A549 (cell line): ENCODE data around the gene KRT34. TPM values are rescaled to one million over a fixed set of nuclear protein-coding genes. Genes with fewer than 3 reads are reported as not detected.

ENCODE experiments used
- ATAC-seq, 2 experiments: fragments of 200-7000 bp in 1 of 2; fragments of >200 bp in 1 of 2; cut with Nextera tagmentation in 1 of 2; cut with Tn5 transposase in 1 of 2; 3 replicates each; pipeline versions ENCODE4 v1.8.0 to v1.9.1; 2018 to 2020; ENCODE audit warnings: mild to moderate bottlenecking in 1 of 2, moderate library complexity in 1 of 2
- CTCF ChIA-PET: fragments of 300-600 bp; sonication (Branson Sonifier 250); formaldehyde crosslinking; extraction: SDS; loops from one replicate; lab custom pipeline; 2021; ENCODE audit warnings: antibody characterized with exemption, inconsistent platforms; lab: Yijun Ruan, JAX
- POLR2A ChIA-PET: fragments of 350-600 bp; formaldehyde crosslinking; extraction: SDS; loops from one replicate; lab custom pipeline; 2021; ENCODE audit warnings: antibody characterized with exemption, inconsistent platforms; lab: Yijun Ruan, JAX
- DNase-seq, 2 experiments: peaks; one replicate each; pipeline versions ENCODE4 v3.0.0 to v3.0.0-alpha.2; 2011 to 2016; ENCODE audit warnings: low read depth in 1 of 2, low spot score in 1 of 2
- FAIRE-seq: peaks from 2 replicates; lab custom pipeline; 2011; peaks lifted over from hg19 to GRCh38; lab: Jason Lieb, UNC
- H3K27ac ChIP-seq, 2 experiments: fragments of >200 bp; sonication (Bioruptor Twin); formaldehyde crosslinking; 3 replicates each; pipeline ENCODE4 v1.5.1; 2016 to 2017
- H3K4me1 ChIP-seq: fragments of >200 bp; sonication (Bioruptor Twin); formaldehyde crosslinking; 3 replicates; pipeline ENCODE4 v1.6.1; 2016
- H3K4me2 ChIP-seq: fragments of >200 bp; sonication (Bioruptor Twin); formaldehyde crosslinking; 3 replicates; pipeline ENCODE4 v1.6.1; 2016
- H3K4me3 ChIP-seq: fragments of >200 bp; sonication (Bioruptor Twin); formaldehyde crosslinking; 3 replicates; pipeline ENCODE4 v1.5.1; 2016
- H3K9me3 ChIP-seq: fragments of >200 bp; sonication (Bioruptor Twin); formaldehyde crosslinking; 3 replicates; pipeline ENCODE4 v1.6.1; 2016
- CBX8 ChIP-seq: fragments of 200-600 bp; sonication (generic); IDR thresholded peaks from 2 replicates; pipeline ENCODE4 v1.6.1; 2016
- CHD4 ChIP-seq: fragments of 200-600 bp; sonication (generic); IDR thresholded peaks from 2 replicates; pipeline ENCODE4 v1.6.1; 2016; ENCODE audit warnings: antibody characterized with exemption, mild to moderate bottlenecking, borderline replicate concordance
- EHMT2 ChIP-seq: fragments of 200-600 bp; sonication (generic); IDR thresholded peaks from 2 replicates; pipeline ENCODE4 v1.6.1; 2016; ENCODE audit warnings: antibody characterized with exemption, low read depth, mild to moderate bottlenecking, moderate library complexity
- FOSB ChIP-seq: fragments of 250-450 bp; sonication (Bioruptor Pico); IDR thresholded peaks from 2 replicates; pipeline ENCODE4 v1.5.0; 2020; ENCODE audit warnings: mild to moderate bottlenecking, moderate library complexity
- FOXS1 ChIP-seq: fragments of 250-450 bp; sonication (Bioruptor Pico); IDR thresholded peaks from 2 replicates; pipeline ENCODE4 v1.5.0; 2020; ENCODE audit warnings: mild to moderate bottlenecking, moderate library complexity
- JUN ChIP-seq, 2 experiments: fragments of >200 bp; sonication (Bioruptor Twin); formaldehyde crosslinking; IDR thresholded peaks; 2 replicates in 1 of 2; 3 replicates in 1 of 2; pipeline ENCODE4 v1.6.1; 2016 to 2017
- JUNB ChIP-seq: fragments of >200 bp; sonication (Bioruptor Twin); formaldehyde crosslinking; IDR thresholded peaks from 2 replicates; pipeline ENCODE4 v1.6.1; 2016
- KDM1A ChIP-seq: fragments of 200-600 bp; sonication (generic); IDR thresholded peaks from 2 replicates; pipeline ENCODE4 v1.6.1; 2016; ENCODE audit warnings: low read depth, mild to moderate bottlenecking
- MAZ ChIP-seq: fragments of 150-350 bp; IDR thresholded peaks from 2 replicates; pipeline ENCODE4 v1.6.1; 2014; ENCODE audit warnings: antibody characterized with exemption, low read depth, low read length, borderline replicate concordance
- NFE2L2 ChIP-seq: fragments of 150-350 bp; conservative IDR thresholded peaks from 2 replicates; pipeline ENCODE4 v1.6.1; 2014; ENCODE audit warnings: low read length
- RAD21 ChIP-seq, 2 experiments: fragments of >200 bp in 1 of 2; sonication (Bioruptor Twin) in 1 of 2; formaldehyde crosslinking in 1 of 2; IDR thresholded peaks in 1 of 2; conservative IDR thresholded peaks in 1 of 2; 2 replicates in 1 of 2; 3 replicates in 1 of 2; pipeline ENCODE4 v1.6.1; 2012 to 2018; ENCODE audit warnings: inconsistent platforms in 1 of 2
- SREBF2 ChIP-seq: fragments of 450-650 bp; IDR thresholded peaks from 2 replicates; pipeline ENCODE4 v1.6.1; 2014; ENCODE audit warnings: mild to moderate bottlenecking, moderate library complexity
- WGBS: methylation state at CpG from one replicate; pipeline ENCODE4 v1.1.6; 2017; ENCODE audit errors: missing lambda C conversion rate; 5-methylcytosine and 5-hydroxymethylcytosine counted together
- polyA plus RNA-seq, 4 experiments: library from polyadenylated mRNA; depleted of rRNA in 3 of 4; stranded (reverse); fragments of >200 nt; fragmentation: RNase III in 1 of 4; extraction: RNeasy Plus Mini Kit Qiagen cat#74134 plus additional on column Dnase treatment in 1 of 4; gene quantifications; 2 replicates in 3 of 4; 3 replicates in 1 of 4; pipeline ENCODE4 v1.2.3, GENCODE V29; 2011 to 2017
- TF ChIP-seq, protein P1 (sequence below): fragments of >200 bp; sonication (Bioruptor Twin); formaldehyde crosslinking; IDR thresholded peaks from 3 replicates; pipeline ENCODE4 v1.6.1; 2016
- TF ChIP-seq, protein P2 (sequence below): fragments of >200 bp; sonication (Bioruptor Twin); formaldehyde crosslinking; IDR thresholded peaks from 2 replicates; pipeline ENCODE4 v1.6.1; 2016
- TF ChIP-seq, protein P3 (sequence below): fragments of 250-450 bp; sonication (Bioruptor Pico); IDR thresholded peaks from 2 replicates; pipeline ENCODE4 v1.5.0; 2020; ENCODE audit warnings: low read depth, mild to moderate bottlenecking, moderate library complexity
- TF ChIP-seq, protein P4 (sequence below): fragments of 250-450 bp; sonication (Bioruptor Pico); IDR thresholded peaks from 2 replicates; pipeline ENCODE4 v1.5.0; 2021; ENCODE audit warnings: mild to moderate bottlenecking, moderate library complexity, borderline replicate concordance
- TF ChIP-seq, protein P5 (sequence below): fragments of 450-650 bp; IDR thresholded peaks from 2 replicates; pipeline ENCODE4 v1.6.1; 2014; ENCODE audit warnings: antibody characterized with exemption

Gene KRT34
- polyA plus RNA-seq, 2 of the 4 experiments (the other 2 are of a cell fraction), result 0.09 to 0.23 TPM

DNA sequence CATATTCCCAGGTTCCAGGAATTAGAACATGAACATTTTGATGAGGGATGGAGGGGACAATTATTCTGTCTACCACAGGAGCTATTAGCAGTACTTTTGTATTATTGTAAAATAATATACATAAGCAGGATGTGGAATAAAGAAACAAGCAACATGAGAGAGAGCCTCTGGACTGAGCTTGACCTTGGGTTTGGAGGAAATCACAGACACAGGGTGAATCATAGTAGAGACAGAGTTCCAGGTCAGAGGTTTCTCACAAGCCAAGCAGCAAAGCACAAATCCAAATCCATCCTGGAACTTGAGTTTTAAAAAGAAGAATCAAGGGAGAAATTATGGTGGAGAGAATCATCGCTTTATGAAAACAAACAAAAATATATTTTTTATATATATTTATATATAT lies 10.2 kb upstream of the KRT34 start:
- no peak overlapping the region for H3K27ac ChIP-seq
- H3K4me1 ChIP-seq, result no peaks in the 10 kb centered on the region
- no peak for ATAC-seq
- H3K4me3 ChIP-seq, result no peak overlapping the region
- no peak for TF ChIP-seq EHMT2
- TF ChIP-seq, protein P1, sequence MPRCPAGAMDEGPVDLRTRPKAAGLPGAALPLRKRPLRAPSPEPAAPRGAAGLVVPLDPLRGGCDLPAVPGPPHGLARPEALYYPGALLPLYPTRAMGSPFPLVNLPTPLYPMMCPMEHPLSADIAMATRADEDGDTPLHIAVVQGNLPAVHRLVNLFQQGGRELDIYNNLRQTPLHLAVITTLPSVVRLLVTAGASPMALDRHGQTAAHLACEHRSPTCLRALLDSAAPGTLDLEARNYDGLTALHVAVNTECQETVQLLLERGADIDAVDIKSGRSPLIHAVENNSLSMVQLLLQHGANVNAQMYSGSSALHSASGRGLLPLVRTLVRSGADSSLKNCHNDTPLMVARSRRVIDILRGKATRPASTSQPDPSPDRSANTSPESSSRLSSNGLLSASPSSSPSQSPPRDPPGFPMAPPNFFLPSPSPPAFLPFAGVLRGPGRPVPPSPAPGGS, result no peak
- no peak overlapping the region for H3K4me2 ChIP-seq
- POLR2A ChIA-PET, result no interaction called here
- WGBS, result 91% methylated on average over 1 of the region's 1 CpG
- FAIRE-seq, result no peak
- CTCF ChIA-PET, result interaction anchor here (1.4 to 1.6 kb wide), 3 partner anchors 18 to 535 kb away, joined by 3 to 4 read pairs (median 4); no protein-coding TSS in a partner anchor
- no peak for DNase-seq
- H3K9me3 ChIP-seq, result 0 out of 3 replicates have a peak, but pooled peaks cover 5% of the 10 kb centered on the region

DNA sequence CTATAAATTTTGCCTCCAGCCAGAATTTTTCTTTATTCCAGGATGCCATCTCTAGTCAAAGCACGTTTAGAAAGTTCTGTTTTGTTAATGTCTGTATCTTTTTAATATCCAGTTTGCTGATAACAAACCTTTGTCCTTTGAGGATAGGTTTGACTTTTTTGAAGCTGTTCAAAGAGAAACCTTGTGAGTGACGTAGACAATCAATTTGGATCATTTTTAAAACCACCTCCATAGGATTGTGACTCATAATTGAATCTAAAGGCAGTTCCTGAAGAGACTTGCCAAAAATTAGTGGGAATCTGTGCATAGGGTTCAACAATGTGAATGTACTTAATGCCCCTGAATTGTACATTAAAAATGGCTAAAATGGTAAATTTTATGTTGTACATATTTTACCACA lies 9.4 kb upstream of the KRT34 start:
- H3K4me3 ChIP-seq, result no peak overlapping the region
- H3K4me2 ChIP-seq, result no peak overlapping the region
- CTCF ChIA-PET, result interaction anchor here (1.2 to 2.2 kb wide), 9 partner anchors 9 to 535 kb away, joined by 3 to 9 read pairs (median 4); partner anchors contain the start of gene KRT34
- no peak overlapping the region for H3K27ac ChIP-seq
- TF ChIP-seq FOSB (CRISPR knock-in tag), result no peak
- TF ChIP-seq, protein P2, sequence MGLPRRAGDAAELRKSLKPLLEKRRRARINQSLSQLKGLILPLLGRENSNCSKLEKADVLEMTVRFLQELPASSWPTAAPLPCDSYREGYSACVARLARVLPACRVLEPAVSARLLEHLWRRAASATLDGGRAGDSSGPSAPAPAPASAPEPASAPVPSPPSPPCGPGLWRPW, result no peak
- no peaks in the 10 kb centered on the region for H3K4me1 ChIP-seq
- ATAC-seq, result no peak
- DNase-seq, result no peak
- WGBS, result 51% methylated on average over 2 of the region's 2 CpGs
- FAIRE-seq, result no peak
- H3K9me3 ChIP-seq, result peaks cover 13% of the 10 kb centered on the region
- POLR2A ChIA-PET, result no interaction called here

DNA sequence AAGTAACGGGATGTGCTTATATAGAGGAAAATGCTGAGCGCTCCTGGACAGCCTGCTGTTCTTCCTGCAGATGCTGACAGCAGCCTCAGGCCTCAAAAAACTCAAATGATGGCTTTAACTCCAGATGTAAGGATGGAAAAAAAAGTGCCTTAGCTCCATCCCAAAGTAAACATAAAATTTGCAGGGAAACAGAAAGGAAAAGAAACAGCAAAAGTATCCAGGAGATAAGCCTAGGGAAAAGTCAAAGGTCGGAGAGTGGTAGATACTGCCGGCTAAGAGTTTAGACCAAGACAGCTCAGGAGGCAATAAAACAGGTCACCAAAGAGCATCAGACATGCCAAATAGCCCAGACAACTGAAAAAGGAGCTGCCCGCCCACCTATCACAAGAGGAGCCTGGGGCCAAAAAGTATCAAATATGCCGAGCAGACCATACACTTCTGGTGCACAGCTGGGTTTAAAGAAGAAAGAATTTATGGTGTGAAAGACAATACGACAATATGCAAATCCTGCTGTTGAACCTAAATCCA lies 8.4 kb upstream of the KRT34 start:
- H3K4me1 ChIP-seq, result no peaks in the 10 kb centered on the region
- no peak overlapping the region for H3K4me3 ChIP-seq
- H3K27ac ChIP-seq, result no peak overlapping the region
- ATAC-seq (no peak), FAIRE-seq (no peak), DNase-seq (no peak)
- H3K4me2 ChIP-seq, result no peak overlapping the region
- whole genome bisulfite sequencing, result 83% methylated on average over 7 of the region's 7 CpGs
- POLR2A ChIA-PET, result no interaction called here
- H3K9me3 ChIP-seq, result peaks cover 19% of the 10 kb centered on the region
- no peak for TF ChIP-seq JUN (IDR thresholded peaks at IDR 0.05)
- TF ChIP-seq, protein P3, sequence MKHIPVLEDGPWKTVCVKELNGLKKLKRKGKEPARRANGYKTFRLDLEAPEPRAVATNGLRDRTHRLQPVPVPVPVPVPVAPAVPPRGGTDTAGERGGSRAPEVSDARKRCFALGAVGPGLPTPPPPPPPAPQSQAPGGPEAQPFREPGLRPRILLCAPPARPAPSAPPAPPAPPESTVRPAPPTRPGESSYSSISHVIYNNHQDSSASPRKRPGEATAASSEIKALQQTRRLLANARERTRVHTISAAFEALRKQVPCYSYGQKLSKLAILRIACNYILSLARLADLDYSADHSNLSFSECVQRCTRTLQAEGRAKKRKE (CRISPR knock-in tag), result no peak
- TF ChIP-seq, protein P4, sequence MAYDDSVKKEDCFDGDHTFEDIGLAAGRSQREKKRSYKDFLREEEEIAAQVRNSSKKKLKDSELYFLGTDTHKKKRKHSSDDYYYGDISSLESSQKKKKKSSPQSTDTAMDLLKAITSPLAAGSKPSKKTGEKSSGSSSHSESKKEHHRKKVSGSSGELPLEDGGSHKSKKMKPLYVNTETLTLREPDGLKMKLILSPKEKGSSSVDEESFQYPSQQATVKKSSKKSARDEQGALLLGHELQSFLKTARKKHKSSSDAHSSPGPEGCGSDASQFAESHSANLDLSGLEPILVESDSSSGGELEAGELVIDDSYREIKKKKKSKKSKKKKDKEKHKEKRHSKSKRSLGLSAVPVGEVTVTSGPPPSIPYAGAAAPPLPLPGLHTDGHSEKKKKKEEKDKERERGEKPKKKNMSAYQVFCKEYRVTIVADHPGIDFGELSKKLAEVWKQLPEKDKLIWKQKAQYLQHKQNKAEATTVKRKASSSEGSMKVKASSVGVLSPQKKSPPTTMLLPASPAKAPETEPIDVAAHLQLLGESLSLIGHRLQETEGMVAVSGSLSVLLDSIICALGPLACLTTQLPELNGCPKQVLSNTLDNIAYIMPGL (CRISPR knock-in tag), result no peak
- TF ChIP-seq JUNB, result no peak
- no peak for TF ChIP-seq FOXS1 (CRISPR knock-in tag)
- TF ChIP-seq MAZ, result no peak
- no peak for TF ChIP-seq CBX8
- no peak for TF ChIP-seq RAD21 (conservative IDR thresholded peaks at IDR 0.05 in 1 of 2, IDR thresholded peaks at IDR 0.05 in 1 of 2)
- TF ChIP-seq, protein P5, sequence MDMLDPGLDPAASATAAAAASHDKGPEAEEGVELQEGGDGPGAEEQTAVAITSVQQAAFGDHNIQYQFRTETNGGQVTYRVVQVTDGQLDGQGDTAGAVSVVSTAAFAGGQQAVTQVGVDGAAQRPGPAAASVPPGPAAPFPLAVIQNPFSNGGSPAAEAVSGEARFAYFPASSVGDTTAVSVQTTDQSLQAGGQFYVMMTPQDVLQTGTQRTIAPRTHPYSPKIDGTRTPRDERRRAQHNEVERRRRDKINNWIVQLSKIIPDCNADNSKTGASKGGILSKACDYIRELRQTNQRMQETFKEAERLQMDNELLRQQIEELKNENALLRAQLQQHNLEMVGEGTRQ, result no peak
- TF ChIP-seq KDM1A, result no peak
- no peak for TF ChIP-seq CHD4
- no peak for TF ChIP-seq NFE2L2
- no peak for TF ChIP-seq SREBF2
- CTCF ChIA-PET, result interaction anchor here (1.2 to 2.2 kb wide), 11 partner anchors 8 to 275 kb away, joined by 3 to 9 read pairs (median 4); partner anchors contain the start of gene KRT34
